ENCODE data around the gene PPP6R3.

PPP6R3 gene

DNA sequence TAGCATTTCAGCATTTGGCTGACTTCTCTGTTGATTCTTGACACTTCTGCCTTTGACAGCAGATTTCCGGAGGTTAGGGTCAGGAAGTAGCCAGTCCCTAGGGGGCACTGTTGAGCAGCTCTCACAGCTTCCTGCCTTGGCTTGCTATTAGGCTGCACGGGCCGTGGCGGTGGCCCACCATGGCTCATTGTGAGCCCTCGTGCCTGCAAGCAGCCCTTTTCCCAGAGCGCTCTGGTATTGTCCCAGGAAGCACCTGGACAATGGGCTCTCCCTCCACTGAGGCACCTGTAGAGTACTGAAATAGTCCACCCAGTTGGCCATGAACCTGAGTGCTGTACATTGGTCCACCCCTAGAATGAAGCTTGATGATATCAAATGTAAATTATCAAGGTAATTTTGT is 123.5 kb downstream of the PPP6R3 start:
- TF ChIP-seq TAF1 (IDR thresholded peaks at IDR 0.05; ENCODE audit: borderline replicate concordance, insufficient read depth, low read length) (no peak), FOXP2 (optimal IDR thresholded peaks at IDR 0.05; ENCODE audit: borderline replicate concordance, extremely low read depth, extremely low read length, insufficient read depth) (peak; percentile 33), POLR2AphosphoS5 (IDR thresholded peaks at IDR 0.05; ENCODE audit: low read depth, low read length) (no peak), SIN3A (IDR thresholded peaks at IDR 0.05; ENCODE audit: borderline replicate concordance, insufficient read depth, low read length) (no peak)
- TF ChIP-seq, protein P1, sequence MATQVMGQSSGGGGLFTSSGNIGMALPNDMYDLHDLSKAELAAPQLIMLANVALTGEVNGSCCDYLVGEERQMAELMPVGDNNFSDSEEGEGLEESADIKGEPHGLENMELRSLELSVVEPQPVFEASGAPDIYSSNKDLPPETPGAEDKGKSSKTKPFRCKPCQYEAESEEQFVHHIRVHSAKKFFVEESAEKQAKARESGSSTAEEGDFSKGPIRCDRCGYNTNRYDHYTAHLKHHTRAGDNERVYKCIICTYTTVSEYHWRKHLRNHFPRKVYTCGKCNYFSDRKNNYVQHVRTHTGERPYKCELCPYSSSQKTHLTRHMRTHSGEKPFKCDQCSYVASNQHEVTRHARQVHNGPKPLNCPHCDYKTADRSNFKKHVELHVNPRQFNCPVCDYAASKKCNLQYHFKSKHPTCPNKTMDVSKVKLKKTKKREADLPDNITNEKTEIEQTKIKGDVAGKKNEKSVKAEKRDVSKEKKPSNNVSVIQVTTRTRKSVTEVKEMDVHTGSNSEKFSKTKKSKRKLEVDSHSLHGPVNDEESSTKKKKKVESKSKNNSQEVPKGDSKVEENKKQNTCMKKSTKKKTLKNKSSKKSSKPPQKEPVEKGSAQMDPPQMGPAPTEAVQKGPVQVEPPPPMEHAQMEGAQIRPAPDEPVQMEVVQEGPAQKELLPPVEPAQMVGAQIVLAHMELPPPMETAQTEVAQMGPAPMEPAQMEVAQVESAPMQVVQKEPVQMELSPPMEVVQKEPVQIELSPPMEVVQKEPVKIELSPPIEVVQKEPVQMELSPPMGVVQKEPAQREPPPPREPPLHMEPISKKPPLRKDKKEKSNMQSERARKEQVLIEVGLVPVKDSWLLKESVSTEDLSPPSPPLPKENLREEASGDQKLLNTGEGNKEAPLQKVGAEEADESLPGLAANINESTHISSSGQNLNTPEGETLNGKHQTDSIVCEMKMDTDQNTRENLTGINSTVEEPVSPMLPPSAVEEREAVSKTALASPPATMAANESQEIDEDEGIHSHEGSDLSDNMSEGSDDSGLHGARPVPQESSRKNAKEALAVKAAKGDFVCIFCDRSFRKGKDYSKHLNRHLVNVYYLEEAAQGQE (IDR thresholded peaks at IDR 0.05; ENCODE audit: insufficient read depth in 1 of 2, low read depth in 2 of 2, low read length in 2 of 2) = no peak

GRCh38 chr11:68584991-68585524 is 124.5 kb downstream of the PPP6R3 start:
- TF ChIP-seq, protein P1 (IDR thresholded peaks at IDR 0.05; ENCODE audit: insufficient read depth in 1 of 2, low read depth in 2 of 2, low read length in 2 of 2) = no peak
- TF ChIP-seq TAF1 (IDR thresholded peaks at IDR 0.05; ENCODE audit: borderline replicate concordance, insufficient read depth, low read length) (no peak), SIN3A (IDR thresholded peaks at IDR 0.05; ENCODE audit: borderline replicate concordance, insufficient read depth, low read length) (no peak), POLR2AphosphoS5 (IDR thresholded peaks at IDR 0.05; ENCODE audit: low read depth, low read length) (no peak), FOXP2 (optimal IDR thresholded peaks at IDR 0.05; ENCODE audit: borderline replicate concordance, extremely low read depth, extremely low read length, insufficient read depth) (no peak)

DNA sequence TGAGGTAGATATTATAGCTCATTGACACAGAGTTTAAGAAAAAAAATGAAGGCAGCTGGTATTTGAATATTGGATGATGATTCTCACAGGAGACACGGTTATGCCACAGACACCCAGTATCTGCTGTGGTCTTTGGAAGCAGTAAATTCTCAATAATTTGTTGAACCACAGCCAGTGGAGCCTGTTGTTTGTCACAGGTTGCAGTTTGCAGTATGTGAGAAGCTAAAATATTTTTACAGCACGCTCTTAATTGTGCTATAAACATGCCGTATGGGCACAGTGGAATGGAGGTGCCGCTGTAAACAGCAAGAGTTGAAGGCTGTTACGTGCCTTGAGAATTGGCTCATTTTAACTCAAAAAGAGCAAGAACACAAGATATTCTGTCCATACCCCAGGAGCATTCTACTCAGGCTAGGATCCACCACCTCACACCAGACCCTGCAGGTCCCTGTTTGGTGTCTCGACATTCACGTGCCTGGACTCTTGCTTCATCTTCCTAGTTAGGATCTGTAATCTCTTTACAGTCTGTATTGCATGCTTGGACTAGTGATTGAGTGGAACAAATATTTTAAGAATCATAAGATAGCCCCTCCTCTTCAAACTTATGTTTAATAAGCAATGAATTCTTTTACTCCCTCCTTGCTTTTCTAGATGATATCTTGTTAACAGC is 129.1 kb downstream of the PPP6R3 start:
- TF ChIP-seq, protein P1 (IDR thresholded peaks at IDR 0.05; ENCODE audit: insufficient read depth in 1 of 2, low read depth in 2 of 2, low read length in 2 of 2) = no peak
- TF ChIP-seq TAF1 (IDR thresholded peaks at IDR 0.05; ENCODE audit: borderline replicate concordance, insufficient read depth, low read length) (no peak), FOXP2 (optimal IDR thresholded peaks at IDR 0.05; ENCODE audit: borderline replicate concordance, extremely low read depth, extremely low read length, insufficient read depth) (no peak), SIN3A (IDR thresholded peaks at IDR 0.05; ENCODE audit: borderline replicate concordance, insufficient read depth, low read length) (no peak), POLR2AphosphoS5 (IDR thresholded peaks at IDR 0.05; ENCODE audit: low read depth, low read length) (no peak)

DNA sequence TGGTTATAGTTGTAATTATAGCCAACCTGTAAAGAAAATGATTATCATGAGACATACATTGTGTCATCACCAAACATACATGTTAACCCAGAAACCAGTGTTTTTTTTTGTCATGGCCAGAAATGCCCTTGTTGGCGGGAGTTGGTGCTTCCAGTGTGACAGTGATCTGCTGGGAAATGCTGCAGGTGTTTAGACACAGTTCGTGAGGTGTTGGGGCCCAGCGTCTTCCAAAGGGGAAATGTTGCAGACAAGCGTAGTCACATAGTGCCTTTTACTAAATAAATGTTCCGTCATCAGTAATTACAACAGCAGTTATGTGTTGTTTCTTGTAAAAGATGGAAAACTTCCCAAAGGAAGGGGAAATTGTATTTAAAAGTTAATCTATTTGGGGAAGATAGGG is 131.2 kb downstream of the PPP6R3 start:
- TF ChIP-seq POLR2AphosphoS5 (IDR thresholded peaks at IDR 0.05; ENCODE audit: low read depth, low read length) (no peak), SIN3A (IDR thresholded peaks at IDR 0.05; ENCODE audit: borderline replicate concordance, insufficient read depth, low read length) (no peak), FOXP2 (optimal IDR thresholded peaks at IDR 0.05; ENCODE audit: borderline replicate concordance, extremely low read depth, extremely low read length, insufficient read depth) (no peak), TAF1 (IDR thresholded peaks at IDR 0.05; ENCODE audit: borderline replicate concordance, insufficient read depth, low read length) (no peak)
- TF ChIP-seq, protein P1 (IDR thresholded peaks at IDR 0.05; ENCODE audit: insufficient read depth in 1 of 2, low read depth in 2 of 2, low read length in 2 of 2) = no peak
